ENCODE results near the gene ARHGAP27. TPM values are rescaled to one million over a fixed set of nuclear protein-coding genes. Genes with fewer than 3 reads are reported as not detected.
"Not testable (repeated sequence)": the region's sequence is repeated elsewhere in the genome, so short reads cannot be mapped to it uniquely, and the experiment has no call there.

Gene ARHGAP27, protein sequence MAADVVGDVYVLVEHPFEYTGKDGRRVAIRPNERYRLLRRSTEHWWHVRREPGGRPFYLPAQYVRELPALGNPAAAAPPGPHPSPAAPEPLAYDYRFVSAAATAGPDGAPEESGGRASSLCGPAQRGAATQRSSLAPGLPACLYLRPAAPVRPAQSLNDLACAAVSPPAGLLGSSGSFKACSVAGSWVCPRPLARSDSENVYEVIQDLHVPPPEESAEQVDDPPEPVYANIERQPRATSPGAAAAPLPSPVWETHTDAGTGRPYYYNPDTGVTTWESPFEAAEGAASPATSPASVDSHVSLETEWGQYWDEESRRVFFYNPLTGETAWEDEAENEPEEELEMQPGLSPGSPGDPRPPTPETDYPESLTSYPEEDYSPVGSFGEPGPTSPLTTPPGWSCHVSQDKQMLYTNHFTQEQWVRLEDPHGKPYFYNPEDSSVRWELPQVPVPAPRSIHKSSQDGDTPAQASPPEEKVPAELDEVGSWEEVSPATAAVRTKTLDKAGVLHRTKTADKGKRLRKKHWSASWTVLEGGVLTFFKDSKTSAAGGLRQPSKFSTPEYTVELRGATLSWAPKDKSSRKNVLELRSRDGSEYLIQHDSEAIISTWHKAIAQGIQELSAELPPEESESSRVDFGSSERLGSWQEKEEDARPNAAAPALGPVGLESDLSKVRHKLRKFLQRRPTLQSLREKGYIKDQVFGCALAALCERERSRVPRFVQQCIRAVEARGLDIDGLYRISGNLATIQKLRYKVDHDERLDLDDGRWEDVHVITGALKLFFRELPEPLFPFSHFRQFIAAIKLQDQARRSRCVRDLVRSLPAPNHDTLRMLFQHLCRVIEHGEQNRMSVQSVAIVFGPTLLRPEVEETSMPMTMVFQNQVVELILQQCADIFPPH
- 33.2 TPM for total RNA-seq (ENCODE audit: insufficient read depth, low replicate concordance)

DNA sequence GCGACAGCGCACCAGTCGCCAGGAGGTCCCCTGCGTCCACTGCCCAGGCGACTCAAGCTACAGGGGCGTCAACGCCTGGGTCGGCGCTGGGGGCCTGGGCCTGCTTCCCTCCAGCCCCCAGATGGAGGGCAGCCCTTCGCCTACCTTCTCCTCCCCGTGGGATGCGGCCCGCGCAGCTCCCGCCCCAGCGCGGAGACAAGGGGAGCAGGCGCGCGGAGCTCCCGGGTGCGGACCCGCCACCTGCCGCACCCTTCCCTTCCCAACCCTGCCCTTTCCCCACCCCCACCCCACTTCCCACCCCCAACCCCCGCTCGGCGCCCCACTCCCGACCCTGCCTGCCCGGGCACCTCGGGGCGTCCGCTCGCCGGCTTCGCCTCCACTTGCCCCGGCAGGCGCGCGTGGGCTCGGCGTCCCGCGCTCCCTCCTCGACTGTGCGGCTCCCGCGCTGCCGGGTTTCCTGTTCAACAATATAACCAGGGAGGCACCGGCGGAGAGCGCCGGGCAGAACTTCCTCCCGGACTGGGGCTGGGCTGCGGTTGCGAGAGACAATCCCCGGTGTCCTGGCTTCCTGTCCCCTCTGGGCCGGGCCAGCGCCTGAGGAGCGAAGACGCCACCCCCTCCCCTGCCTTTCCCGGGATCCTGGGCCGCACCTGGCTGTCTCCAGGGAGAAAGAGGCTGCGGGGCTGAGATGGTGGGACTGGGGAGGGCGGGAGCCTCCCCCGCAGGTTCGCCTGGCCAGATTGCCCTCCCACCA, at the start of gene ARHGAP27:
Gene ARHGAP27, minus strand, starts transcription at position 466 of the 754 bp plus-strand sequence. CDS start 2,591 bp downstream, outside the sequence.
- DNase-seq (ENCODE audit: low spot score), result no peak

DNA sequence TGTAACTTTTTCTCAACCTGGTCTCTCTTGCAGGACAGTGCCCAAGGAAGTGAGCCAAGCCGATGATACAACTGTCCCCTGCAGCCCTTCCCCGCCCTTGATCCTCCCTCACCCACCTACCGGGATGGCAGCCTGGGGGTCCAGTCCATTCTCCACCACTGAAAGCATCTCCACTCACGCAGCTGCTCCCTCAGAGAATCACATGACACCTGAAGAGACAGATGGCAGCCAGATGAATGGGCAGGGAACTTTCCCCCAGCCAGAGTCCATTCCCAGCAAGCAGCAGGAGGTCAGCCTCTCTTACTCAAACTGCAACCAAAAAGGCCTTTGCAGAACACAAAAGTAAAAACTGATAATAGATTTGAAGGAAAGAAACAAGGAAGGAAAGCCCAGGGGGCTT, 49.6 kb upstream of the ARHGAP27 start:
- DNase-seq (ENCODE audit: low spot score), result not testable (repeated sequence)

DNA sequence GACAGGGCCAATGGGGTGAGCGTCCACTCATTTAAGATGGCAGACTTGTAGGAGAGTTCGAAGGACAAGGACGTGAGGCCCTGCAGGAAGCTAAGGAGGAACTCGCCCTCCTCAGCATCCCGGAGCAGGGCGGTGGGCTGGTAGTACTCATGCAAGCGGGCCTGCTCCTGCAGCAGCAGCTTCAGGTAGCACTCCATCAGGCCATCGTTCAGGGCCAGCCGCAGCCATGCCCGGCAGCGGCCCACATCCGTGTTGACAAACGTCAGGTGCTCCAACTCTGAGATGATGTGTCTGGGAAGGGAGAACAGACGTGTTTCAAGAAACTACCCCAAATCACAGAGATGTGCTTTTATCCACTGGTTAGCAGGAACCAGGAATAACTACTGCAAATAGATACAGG, 42.8 kb upstream of the ARHGAP27 start:
- DNase-seq (ENCODE audit: low spot score), result not testable (repeated sequence)

DNA sequence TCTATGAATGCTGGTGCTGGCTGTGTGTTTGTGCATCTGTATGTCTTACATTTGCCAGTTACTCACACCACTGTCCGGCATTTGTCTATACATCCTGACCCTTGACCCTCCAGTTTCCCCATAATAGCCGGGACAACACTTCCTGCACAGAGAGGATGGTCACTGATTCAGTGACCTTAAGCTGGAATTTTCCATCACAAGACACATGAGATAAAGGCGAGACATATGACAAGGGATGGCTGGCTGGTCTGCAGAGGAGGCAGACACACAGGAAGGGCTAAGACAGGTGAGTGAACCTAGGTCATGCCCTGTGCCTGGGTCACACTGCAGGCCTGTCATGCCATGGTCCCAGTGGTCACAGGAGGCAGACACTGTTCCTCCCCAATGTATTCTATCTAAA, 39.6 kb upstream of the ARHGAP27 start:
- DNase-seq (ENCODE audit: low spot score), result not testable (repeated sequence)

DNA sequence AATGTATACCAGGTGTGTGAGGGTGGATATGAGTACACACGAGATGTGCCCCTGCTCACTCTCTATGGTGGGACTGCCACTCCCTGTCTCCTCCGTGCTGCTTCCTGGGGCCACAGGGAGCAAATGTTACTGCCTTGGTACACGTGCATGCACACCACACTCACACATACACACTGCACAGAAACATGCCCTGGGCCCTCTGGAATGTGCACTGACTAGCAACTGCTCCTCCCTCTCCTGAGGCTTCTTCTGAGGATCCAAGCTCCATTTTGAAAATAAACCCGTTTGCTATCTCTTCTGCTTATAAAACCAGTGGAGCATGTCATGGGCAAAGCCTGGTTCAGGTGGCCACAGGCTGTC, 36.5 kb upstream of the ARHGAP27 start:
- DNase-seq (ENCODE audit: low spot score), result not testable (repeated sequence)

DNA sequence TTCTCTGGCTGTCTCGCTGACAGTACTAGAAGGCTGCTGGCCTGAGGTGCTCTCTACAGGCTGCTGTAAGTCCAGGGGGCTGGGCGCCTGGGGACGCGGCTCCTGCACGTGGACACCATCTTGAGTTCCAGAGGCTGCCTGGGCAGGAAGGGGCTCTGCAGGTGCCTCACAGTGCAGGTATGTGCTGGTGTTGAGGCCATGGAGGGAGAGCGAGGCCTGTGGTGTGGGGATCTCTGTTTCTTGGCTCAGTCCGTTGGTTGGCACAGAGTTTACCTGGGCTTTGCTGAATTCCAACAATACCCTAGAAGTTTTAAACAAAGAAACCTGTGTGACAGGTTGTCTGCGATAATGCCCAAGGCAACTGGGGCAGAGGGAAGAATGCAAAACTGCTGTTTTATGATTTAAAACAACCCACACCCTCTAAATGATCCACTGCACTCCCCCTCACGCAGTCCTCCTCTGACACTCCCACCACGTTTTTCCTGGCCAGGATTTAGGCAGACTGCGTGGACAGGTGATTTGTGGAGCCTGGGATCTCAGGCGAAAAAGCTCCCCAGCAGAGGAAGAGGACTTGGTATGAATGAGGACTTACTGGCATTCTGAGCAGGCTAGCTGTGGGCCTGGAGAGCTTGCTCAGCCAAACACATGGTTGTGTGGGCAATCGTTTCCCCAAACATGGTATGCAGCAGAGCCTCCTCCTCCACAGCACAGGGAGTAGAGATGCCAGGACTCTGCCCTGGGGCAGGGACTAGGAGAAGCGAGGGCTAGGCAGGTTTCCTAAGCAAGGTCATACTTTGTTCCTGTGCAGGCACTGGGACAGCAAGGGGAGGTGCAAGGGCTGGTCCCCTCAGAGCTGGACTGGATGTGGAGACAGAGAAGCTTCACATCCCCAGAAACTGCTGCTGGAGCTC, 35.9 kb upstream of the ARHGAP27 start:
- DNase-seq (ENCODE audit: low spot score), result not testable (repeated sequence)

DNA sequence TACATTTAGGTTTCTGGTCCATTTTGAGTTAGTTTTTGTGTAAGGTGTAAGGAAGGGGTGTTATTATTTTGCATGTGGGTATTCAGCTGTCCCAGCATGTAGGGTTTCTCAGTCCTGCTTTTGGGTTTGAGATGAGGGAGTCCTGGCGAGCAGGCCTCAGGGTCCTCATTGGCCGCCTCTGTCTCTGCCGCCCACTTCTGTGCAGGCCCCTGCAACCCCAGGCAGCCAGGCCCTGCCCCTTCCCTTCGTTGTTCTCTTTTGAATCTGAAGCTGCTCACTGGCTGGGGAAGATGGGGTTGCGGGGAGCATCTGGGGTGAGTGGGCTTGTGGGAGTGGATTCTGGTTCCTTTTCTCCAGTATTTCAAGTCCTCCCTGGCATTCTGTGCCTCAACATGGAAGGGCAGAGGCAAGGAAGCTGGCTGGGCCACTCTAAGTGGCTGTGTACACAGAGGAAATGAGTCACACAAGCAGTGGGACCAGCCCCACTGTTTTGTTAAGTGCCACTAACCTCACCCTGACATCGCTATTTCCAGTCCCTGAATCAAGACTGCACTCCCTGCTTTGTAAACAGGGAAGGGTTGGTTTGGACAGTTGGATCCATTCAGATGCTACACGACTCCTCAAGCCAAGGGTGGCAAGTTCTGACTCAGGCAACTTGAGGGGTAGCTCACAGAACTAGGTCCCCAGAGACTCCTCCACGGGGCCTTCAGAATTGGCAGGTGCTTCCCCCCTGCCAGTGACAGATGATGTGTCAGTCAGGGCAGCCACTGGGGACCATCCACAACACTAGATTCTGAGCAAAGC, 29.1 kb upstream of the ARHGAP27 start:
- not testable (repeated sequence) for DNase-seq (ENCODE audit: low spot score)

DNA sequence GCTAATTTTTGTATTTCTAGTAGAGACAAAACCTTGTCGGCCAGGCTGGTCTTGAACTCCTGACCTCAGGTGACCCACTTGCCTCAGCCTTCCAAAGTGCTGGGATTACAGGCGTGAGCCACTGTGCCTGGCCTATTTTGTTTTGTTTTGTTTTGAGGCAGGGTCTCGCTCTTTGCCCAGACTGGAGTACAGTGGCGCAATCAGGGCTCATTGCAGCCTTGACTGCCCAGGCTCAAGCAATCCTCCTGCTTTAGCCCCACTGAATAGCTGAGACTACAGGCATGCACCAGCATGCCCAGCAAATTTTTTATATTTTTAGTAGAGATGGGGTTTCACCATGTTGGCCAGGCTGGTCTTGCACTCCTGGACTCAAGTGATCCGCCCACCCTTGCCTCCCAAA, 27.8 kb upstream of the ARHGAP27 start:
- DNase-seq (ENCODE audit: low spot score), result not testable (repeated sequence)

DNA sequence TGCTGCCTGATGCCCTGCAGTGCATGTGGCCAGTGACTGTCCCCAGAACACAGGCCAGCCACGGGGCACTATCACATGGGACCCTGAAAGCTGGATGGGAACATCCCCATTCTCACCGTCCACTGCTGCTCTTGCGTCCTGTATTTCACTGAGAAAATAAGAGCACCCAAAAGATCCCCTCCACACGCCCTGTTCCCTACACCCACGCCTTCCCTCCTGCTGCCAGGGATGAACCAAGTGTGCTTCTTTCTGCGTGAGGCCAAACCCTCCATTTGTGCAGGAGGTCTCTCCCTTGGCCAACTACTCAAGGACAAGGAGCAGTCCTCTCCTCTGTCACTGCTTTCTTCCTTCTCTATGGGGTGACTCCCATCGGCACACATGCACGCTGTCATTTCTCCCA, 21.7 kb upstream of the ARHGAP27 start:
- not testable (repeated sequence) for DNase-seq (ENCODE audit: low spot score)

DNA sequence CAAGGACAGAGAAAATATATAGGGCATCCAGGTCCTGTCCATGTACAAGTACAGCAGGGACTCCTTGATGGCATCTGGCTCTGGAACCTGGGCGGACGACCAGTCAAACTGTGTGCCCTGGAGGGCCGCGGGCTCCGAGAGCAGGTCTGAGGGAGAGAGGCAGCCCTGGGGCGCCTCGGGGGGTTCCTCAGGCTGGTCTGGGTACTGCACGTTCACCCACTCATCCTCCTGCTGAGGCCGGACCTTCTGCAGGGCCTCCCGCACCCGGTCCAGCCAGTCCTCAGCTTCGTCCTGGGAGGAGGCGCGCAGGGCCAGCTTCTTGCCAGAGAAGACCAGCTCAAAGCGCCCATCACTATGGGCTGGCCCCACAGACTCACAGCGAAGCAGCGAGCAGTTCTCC, 21.1 kb upstream of the ARHGAP27 start:
- not testable (repeated sequence) for DNase-seq (ENCODE audit: low spot score)

DNA sequence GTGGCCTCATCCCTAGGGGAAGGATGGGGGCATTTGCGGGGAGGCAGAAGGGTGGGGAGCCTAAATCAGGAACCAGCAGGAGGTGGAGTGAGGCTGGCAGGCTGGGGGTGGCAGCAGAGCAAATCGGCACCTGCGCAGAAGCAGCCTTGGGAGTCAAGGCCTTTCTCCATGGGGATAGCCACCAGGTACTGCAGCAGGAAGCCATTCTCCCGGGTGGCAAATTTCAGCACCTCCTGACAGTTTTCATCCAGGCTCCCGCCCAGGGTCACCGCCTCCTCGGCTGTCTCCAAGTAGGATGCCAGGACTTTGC, 20.5 kb upstream of the ARHGAP27 start:
- DNase-seq (ENCODE audit: low spot score), result not testable (repeated sequence)

DNA sequence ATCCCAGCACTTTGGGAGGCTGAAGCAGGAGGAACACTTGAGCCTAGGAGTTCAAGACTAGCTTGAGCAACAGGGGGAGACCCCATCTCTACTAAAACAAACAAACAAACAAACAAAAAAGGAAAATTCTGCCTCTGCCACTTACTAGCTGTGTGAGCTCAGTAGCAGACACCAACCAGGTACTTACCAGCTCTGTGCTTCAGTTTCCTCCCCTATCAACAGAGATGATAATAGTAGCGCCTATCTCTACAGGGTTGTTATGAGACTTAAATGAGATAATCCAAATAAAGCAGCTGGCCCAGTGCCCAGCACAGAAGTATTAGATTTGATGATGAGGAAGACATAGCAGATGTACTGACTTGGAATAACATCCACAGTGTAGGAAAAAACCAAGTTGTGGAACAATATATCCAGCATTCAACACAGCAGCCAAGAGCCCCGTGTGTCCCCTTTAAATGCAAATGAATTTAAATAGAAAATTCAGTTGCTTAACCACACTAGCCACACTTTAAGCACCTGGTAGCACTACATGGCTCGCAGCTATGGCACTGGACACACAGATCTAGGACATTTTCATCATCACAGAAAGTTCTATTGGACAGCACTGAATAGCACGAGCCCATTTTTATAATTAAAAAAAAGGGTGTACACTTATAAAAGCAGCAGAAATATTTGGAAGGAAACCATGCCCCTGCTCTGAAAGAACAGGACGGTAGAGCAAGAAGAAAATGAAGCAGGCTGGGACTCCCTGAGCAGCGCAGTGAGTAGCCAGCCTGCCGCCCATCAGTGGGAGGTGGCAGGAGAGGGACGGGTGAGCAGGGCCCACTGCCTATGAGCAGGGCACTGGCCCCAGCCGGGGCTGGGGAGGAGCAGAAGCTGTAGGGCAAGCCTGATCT, 19.9 kb upstream of the ARHGAP27 start:
- DNase-seq (ENCODE audit: low spot score), result not testable (repeated sequence)

DNA sequence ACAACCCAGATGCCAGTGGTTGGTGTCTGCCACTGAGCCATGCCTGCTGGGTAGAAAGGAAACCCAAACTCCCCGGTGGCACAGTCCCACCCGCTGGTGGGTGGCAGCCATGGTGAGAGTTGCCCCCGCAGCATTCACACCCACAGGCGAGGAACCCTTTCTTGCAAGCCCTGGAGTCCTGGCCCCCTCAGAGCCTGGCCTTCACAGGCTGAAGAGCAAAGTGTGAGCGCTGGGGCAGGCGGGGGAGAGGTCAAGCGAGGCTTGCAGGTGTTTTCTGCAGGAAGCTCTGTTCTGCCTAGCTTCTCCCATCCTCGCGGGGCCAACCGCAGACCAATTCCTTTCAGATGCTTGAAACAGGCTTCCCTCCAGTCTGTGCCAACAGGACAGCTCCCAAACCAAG, 19.0 kb upstream of the ARHGAP27 start:
- DNase-seq (ENCODE audit: low spot score), result not testable (repeated sequence)

DNA sequence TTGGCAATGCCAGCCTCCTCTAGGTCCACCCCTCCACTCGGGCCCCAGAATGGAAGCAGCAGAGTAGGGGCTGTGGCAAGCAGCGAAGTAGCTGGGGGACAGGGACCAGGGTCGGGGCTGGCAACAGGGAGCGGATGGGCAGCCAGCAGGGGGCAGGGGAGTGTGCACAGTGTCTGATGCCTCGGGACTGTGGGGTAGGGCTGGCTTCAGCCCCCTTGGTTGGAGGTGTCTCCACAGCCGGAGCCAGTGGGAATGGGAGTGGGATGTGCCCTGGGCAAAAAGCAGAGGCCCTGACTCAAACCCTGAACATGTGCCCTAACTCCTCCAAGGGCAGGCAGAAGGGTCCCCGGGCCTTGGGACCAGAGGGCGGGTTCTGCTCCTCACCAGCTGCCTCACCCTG, 18.5 kb upstream of the ARHGAP27 start:
- DNase-seq (ENCODE audit: low spot score), result no peak

DNA sequence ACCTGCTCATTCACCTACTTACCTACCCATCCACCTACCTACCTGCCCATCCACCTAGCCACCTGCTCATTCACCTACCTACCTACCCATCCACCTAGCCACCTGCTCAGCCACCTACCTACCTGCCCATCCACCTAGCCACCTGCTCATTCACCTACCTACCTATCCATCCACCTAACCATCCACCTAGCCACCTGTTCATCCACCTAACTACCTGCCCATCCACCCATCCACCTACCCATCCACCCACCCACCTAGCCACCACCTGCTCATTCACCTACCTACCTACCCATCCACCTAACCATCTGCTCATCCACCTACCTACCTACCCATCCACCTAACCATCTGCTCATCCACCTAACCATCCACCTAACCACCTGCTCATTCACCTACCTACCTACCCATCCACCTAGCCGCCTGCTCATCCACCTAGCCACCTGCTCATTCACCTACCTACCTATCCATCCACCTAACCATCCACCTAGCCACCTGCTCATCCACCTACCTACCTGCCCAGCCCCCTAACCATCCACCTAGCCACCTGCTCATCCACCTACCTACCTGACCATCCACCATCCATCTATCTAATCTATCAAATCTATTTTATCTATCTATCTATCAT, 17.1 kb upstream of the ARHGAP27 start:
- DNase-seq (ENCODE audit: low spot score), result not testable (repeated sequence)

DNA sequence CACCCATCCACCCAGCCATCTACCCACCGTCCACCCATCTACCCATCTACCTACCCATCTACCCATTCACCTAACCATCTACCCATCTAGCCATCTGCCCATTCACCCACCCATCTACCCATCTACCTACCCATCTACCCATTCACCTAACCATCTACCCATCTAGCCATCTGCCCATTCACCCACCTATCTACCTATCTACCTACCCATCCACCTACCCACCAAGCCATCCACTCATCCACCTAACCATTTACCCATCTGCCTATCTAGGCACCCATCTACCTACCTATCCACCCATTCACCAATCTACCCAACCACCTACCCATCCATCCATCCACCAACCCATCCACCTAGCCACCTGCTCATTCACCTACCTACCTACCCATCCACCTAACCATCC, 16.6 kb upstream of the ARHGAP27 start:
- not testable (repeated sequence) for DNase-seq (ENCODE audit: low spot score)

DNA sequence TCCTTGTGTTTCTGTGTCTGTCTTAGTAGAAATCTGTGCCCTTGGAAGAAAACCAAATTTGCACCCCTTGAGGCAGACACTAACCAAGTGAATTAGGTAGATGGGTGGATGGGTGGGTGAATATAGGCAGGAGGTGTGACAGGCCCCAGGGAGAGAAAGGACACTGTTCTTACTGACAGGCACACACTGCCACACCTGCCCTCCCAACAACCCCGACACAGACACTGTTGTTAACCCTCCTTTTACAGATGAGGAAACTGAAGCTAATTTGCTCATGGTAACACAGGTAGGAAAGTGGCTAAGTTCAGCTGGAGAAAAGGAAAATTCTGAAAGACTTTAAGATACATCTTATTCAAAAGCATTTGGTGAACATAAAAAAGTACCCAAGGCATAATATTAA, 15.8 kb upstream of the ARHGAP27 start:
- not testable (repeated sequence) for DNase-seq (ENCODE audit: low spot score)

DNA sequence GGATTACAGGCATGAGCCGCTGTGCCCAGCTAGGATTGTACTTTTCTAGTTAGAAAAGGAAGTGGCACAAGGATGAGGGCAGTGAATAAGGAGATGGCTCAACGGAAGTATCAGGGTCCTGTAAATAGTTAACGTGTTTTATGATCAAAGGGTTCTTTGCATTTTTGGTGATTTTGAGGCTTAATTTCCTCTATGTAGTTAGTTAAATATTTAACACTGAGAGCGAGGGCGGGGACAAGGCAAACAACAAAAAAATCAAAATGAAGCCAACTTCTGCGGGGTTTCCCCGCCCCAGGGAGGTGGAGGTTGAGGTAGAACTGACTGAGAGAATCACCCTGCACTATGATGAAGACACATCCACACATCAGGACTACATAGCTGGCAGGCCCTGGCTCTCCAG, 15.4 kb upstream of the ARHGAP27 start:
- DNase-seq (ENCODE audit: low spot score), result not testable (repeated sequence)
